Spinal cord (tissue), 10 donors: ENCODE measurements around the gene PDE6B. TPM values are rescaled to one million over a fixed set of nuclear protein-coding genes. Genes with fewer than 3 reads are reported as not detected.

Source experiments
- DNase-seq, 6 donors: peaks; one replicate each; pipeline versions ENCODE4 v3.0.0 to v3.0.0-alpha.2; 2013 to 2015; ENCODE audit warnings: low spot score in 6 of 6, low read depth in 4 of 6
- H3K27ac ChIP-seq: one replicate; pipeline ENCODE4 v1.5.1; 2013; ENCODE audit warnings: low read depth, low read length, control low read depth
- H3K27me3 ChIP-seq: one replicate; pipeline ENCODE4 v1.6.1; 2013; ENCODE audit warnings: low read length; ENCODE audit not compliant: control insufficient read depth, insufficient read depth
- H3K36me3 ChIP-seq: one replicate; pipeline ENCODE4 v1.6.1; 2013; ENCODE audit warnings: low read length; ENCODE audit not compliant: control insufficient read depth, insufficient read depth
- H3K4me1 ChIP-seq: one replicate; pipeline ENCODE4 v1.6.1; 2013; ENCODE audit warnings: low read length; ENCODE audit not compliant: control insufficient read depth, insufficient read depth
- H3K4me3 ChIP-seq: one replicate; pipeline ENCODE4 v1.5.1; 2013; ENCODE audit warnings: low read depth, low read length, control low read depth
- H3K9me3 ChIP-seq: one replicate; pipeline ENCODE4 v1.6.1; 2013; ENCODE audit warnings: low read length; ENCODE audit not compliant: control insufficient read depth, insufficient read depth
- WGBS: methylation state at CpG from one replicate; pipeline ENCODE4 v1.1.5; 2013; ENCODE audit warnings: missing lambda C conversion rate; ENCODE audit not compliant: insufficient coverage; 5-methylcytosine and 5-hydroxymethylcytosine counted together
- polyA plus RNA-seq, 2 donors: library from polyadenylated mRNA; unstranded; fragments of 120-200 nt; gene quantifications; one replicate each; pipeline ENCODE4 v1.2.1, GENCODE V29; 2013; ENCODE audit not compliant: insufficient read length in 2 of 2
- total RNA-seq, 2 donors: library from RNA; depleted of rRNA in 1 of 2; stranded (reverse); fragments of 120-200 nt in 1 of 2; fragments of >200 nt in 1 of 2; gene quantifications; one replicate each; pipeline versions ENCODE4 v1.2.3 to v1.2.4, GENCODE V29; 2013 to 2014
- donor health status: healthy.

PDE6B gene
- total and polyA plus RNA-seq, 4 donors: 16.8 to 24.1 (median 19.7) TPM

DNA sequence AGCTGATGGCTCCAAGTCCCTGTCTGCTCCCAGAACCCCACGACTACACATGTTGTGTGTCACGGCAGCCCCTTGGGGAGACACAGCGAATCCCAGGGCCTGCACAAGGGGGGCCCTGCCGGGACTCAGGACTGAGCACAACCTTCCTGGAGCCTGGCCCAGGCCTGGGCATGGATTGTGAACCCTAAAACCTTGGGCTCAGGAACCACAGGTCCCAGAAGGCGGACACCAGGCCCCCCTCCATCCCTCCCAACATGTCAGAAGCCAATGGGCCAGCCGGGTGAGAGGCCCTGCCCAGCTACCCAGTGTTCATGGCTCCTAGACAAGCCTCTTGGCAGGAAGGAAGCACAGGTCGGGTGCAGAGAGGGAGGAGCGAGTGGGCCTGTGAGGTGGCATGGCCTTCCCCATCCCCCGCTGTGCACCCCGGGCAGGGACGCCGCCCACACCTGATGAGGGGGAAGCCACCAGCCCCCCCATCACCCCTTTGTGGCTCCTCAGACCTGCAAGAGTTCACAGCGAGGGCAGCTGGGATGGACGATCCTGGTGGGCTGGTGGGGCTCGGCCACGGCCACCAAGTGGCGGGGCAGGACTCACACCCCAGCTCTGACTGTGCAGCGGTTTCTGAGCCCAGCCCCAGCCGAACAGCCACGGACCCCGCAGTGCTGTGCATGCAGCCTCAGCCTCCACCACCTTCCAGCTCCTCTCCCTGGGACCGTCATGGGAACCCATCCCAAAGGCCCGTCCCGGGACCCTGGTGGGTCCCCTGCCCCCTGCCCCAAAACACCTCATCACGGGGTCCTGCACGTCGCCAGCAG is 3.7 kb downstream of the PDE6B start:
- no peak for DNase-seq
- no peak overlapping the region for H3K4me3 ChIP-seq
- 88% methylated on average over 26 of the region's 27 CpGs for WGBS
- no peaks in the 10 kb centered on the region for H3K9me3 ChIP-seq
- H3K27ac ChIP-seq: no peak overlapping the region
- H3K27me3 ChIP-seq: no peaks in the 10 kb centered on the region
- H3K4me1 ChIP-seq: peaks cover 10% of the 10 kb centered on the region
- no peaks in the 10 kb centered on the region for H3K36me3 ChIP-seq

DNA sequence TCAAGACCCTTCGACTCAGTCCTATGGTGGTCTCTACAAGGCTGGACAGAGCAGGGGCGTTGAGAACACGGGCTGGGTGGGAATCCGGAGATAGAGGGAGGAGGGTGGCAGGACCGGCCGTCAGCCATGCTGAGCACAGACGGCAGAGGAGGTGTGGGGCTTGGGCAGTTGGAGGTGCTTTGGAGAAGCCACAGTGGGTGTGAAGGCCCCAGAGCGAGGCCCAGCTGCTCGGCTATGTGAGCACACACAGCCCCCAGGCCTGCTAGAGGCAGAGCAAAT is 4.2 kb downstream of the PDE6B start:
- no peak for DNase-seq
- Histone ChIP-seq H3K36me3 (no peaks in the 10 kb centered on the region), H3K4me3 (no peak overlapping the region), H3K9me3 (no peaks in the 10 kb centered on the region), H3K4me1 (peaks cover 10% of the 10 kb centered on the region), H3K27me3 (no peaks in the 10 kb centered on the region), H3K27ac (no peak overlapping the region)
- 73% methylated on average over 8 of the region's 9 CpGs for WGBS

DNA sequence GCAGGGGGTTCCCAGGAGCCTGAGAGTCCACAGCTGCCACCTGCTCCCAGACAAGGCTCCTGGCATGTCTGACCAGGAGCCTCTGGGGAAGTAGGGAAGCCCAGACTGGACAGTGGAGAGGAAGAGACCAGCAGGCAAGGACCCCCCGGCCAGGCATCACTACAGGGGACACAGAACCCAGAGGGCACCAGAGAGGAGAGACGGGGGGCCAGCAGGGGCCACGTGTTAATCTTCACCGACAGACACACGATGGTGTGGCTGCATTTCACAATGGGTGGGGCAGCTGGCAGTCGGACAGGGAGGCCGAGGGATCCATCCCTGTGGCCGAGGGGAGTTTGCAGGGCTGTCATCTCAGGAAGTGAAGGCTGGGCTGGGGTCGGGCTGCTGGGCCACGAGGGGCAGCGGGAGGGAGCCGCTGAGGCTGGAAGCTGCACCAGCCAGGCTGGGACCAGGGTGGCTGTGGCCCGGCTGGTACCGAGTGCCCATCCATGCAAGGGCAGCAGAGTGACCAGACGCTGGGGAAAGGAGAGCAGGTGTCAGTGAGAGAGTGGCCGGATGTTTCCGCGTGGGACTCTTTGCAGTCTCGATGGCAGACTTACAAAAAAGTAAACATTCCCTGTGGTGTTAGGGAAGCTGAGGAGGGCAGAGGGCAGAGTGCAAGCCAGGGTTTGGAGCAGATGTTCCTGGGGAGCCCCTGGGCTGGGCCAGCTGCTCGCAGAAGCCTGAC is 4.7 kb downstream of the PDE6B start:
- H3K4me1 ChIP-seq: peaks cover 10% of the 10 kb centered on the region
- H3K4me3 ChIP-seq: no peak overlapping the region
- no peaks in the 10 kb centered on the region for H3K36me3 ChIP-seq
- no peaks in the 10 kb centered on the region for H3K27me3 ChIP-seq
- WGBS: 61% methylated on average over 20 of the region's 20 CpGs
- H3K27ac ChIP-seq: no peak overlapping the region
- no peak for DNase-seq
- no peaks in the 10 kb centered on the region for H3K9me3 ChIP-seq

GRCh38 chr4:630656-631055 is 5.3 kb downstream of the PDE6B start:
- no peak overlapping the region for H3K4me3 ChIP-seq
- no peak overlapping the region for H3K27ac ChIP-seq
- peaks cover 10% of the 10 kb centered on the region for H3K4me1 ChIP-seq
- no peaks in the 10 kb centered on the region for H3K27me3 ChIP-seq
- no peaks in the 10 kb centered on the region for H3K36me3 ChIP-seq
- WGBS: 71% methylated on average over 9 of the region's 9 CpGs
- DNase-seq: no peak
- no peaks in the 10 kb centered on the region for H3K9me3 ChIP-seq

DNA sequence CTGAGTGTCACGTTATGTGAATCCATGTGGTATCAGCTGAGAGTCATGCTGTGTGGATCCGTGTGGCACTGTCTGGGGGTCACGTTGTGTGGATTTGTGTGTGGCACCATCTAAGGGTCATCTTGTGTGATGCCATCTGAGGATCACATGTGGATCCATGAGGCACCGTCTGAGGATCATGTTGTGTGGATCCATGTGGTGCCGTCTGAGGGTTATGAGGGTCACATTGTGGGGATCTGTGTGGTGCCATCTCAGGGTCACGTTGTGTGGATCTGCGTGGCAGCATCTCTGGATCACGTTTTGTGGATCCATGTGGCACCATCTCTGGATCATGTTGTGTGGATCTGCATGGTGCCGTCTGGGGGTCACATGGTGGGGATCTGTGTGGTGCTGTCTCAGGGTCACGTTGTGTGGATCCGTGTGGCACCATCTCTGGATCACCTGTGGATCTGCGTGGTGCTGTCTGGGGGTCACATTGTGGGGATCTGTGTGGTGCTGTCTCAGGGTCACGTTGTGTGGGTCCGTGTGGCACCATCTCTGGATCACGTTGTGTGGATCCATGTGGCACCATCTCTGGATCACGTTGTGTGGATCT is 6.9 kb downstream of the PDE6B start:
- Histone ChIP-seq H3K27ac (no peak overlapping the region), H3K4me3 (no peak overlapping the region), H3K36me3 (peaks cover 3% of the 10 kb centered on the region), H3K9me3 (no peaks in the 10 kb centered on the region), H3K27me3 (no peaks in the 10 kb centered on the region), H3K4me1 (peaks cover 15% of the 10 kb centered on the region)
- DNase-seq: no peak
- 94% methylated on average over 16 of the region's 16 CpGs for WGBS

DNA sequence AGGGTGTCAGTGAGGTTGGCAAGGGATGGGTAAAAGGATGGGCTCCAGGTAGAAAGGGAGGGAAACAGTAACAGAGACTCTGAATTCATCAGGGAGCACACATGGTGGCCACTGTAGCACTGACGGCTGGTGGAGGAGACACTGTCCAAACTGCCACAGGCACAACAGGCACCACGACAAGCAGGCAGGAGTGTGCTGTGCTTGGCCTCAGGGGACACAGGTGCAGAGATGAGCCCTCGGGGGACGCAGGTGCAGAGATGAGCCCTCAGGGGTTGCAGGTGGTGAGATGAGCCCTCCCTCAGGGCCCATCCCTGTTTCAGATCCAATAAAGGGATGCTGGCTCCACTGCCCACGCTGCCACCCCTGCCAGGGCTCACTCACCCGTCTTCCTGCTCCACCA is 7.6 kb downstream of the PDE6B start:
- Histone ChIP-seq H3K4me3 (no peak overlapping the region), H3K9me3 (no peaks in the 10 kb centered on the region), H3K36me3 (peaks cover 3% of the 10 kb centered on the region), H3K27me3 (no peaks in the 10 kb centered on the region), H3K27ac (no peak overlapping the region), H3K4me1 (peaks cover 20% of the 10 kb centered on the region)
- DNase-seq: no peak
- 85% methylated on average over 6 of the region's 6 CpGs for WGBS

DNA sequence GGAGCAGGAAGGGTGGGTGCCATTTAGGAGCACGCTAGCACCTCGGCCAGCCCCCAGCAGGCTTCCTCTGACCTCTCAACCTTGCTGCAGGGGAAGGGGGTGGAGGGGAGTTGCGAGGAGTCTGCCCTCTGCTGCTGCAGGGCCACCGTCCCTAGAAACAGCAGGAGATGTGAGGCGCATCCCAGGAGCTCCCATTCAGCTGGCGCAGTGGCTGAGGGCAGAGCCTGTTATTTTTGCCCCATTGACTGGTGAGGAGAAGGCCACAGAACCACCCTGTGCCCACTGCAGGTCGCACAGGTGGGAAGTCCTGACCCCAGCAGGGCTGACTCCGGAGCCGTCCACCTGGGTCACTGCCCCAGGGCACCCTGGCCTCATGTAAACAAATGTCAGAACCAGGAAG is 8.0 kb downstream of the PDE6B start:
- no peak overlapping the region for H3K4me3 ChIP-seq
- H3K27ac ChIP-seq: no peak overlapping the region
- WGBS: 70% methylated on average over 9 of the region's 9 CpGs
- H3K36me3 ChIP-seq: peaks cover 3% of the 10 kb centered on the region
- H3K9me3 ChIP-seq: no peaks in the 10 kb centered on the region
- peaks cover 20% of the 10 kb centered on the region for H3K4me1 ChIP-seq
- DNase-seq: no peak
- H3K27me3 ChIP-seq: no peaks in the 10 kb centered on the region

DNA sequence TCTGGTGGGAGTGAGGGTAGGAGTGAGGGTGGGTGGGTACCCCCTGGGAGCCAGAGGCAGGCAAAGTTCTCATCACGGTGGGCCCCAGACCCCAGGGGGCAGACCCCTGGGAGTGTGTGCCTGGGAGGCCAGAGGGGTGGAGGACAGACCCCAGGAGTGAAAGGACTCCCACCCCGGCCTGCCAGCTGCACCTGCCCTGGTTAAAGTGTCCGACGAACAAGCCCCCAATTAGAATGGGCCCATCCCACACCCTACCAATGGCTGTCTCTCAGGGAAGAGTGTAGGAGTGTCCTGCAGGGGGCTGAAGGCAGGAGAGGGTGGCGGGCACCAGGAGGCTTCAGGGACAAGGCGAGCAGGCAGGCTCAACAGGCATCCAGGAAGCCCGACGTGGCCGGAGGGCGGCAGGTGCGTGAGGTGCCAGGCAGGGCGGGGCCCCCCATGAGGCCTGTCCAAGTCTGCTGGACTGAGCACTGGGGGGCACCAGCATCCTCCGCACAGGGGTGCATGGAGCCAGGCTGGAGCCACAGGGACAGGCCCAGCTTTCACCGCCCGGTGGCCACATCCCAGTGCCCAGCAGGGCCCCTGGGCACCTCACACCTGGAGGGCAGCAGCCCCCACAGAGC is 8.7 kb downstream of the PDE6B start:
- no peak for DNase-seq
- peaks cover 20% of the 10 kb centered on the region for H3K4me1 ChIP-seq
- no peak overlapping the region for H3K27ac ChIP-seq
- H3K27me3 ChIP-seq: no peaks in the 10 kb centered on the region
- WGBS: 80% methylated on average over 12 of the region's 15 CpGs
- H3K36me3 ChIP-seq: peaks cover 3% of the 10 kb centered on the region
- H3K4me3 ChIP-seq: no peak overlapping the region
- H3K9me3 ChIP-seq: no peaks in the 10 kb centered on the region

- Histone ChIP-seq H3K9me3 (no peaks in the 10 kb centered on the region), H3K36me3 (peaks cover 3% of the 10 kb centered on the region), H3K4me1 (peaks cover 20% of the 10 kb centered on the region), H3K4me3 (no peak overlapping the region), H3K27me3 (no peaks in the 10 kb centered on the region), H3K27ac (no peak overlapping the region)
- WGBS: 71% methylated on average over 17 of the region's 23 CpGs
- DNase-seq: no peak
Observed at GRCh38 chr4:634599-634985, 9.2 kb downstream of the PDE6B start.
